ENCODE results near the gene SP1.

SP1 gene

GRCh38 chr12:53456654-53457366, 76.8 kb downstream of the SP1 start:
- H3K4me1 Mint-ChIP-seq = peaks cover 23 to 42% of the 10 kb centered on the region in 2 donors
- DNase-seq = no peak
- no peaks in the 10 kb centered on the region for H3K27me3 Mint-ChIP-seq
- H3K27ac Mint-ChIP-seq = peak overlapping the region; percentile 9
- H3K36me3 Mint-ChIP-seq = peaks cover 48 to 72% of the 10 kb centered on the region in 2 donors
- H3K9me3 Mint-ChIP-seq = no peaks in the 10 kb centered on the region
- ATAC-seq (replicated peaks) = no peak
- H3K4me3 Mint-ChIP-seq = no peak overlapping the region

GRCh38 chr12:53459097-53459496, 79.1 kb downstream of the SP1 start:
- DNase-seq = no peak
- Mint-ChIP-seq H3K36me3 (peaks cover 49 to 70% of the 10 kb centered on the region in 2 donors), H3K4me3 (no peak overlapping the region), H3K27ac (peak overlapping the region; percentile 51), H3K4me1 (peaks cover 19 to 33% of the 10 kb centered on the region in 2 donors), H3K9me3 (no peaks in the 10 kb centered on the region), H3K27me3 (no peaks in the 10 kb centered on the region)
- ATAC-seq (replicated peaks) = no peak

- no peaks in the 10 kb centered on the region for H3K27me3 Mint-ChIP-seq
- peak overlapping the region; percentile 62 for H3K27ac Mint-ChIP-seq
- peaks cover 23 to 29% of the 10 kb centered on the region in 2 donors for H3K4me1 Mint-ChIP-seq
- H3K36me3 Mint-ChIP-seq = peaks cover 47 to 64% of the 10 kb centered on the region in 2 donors
- no peak for ATAC-seq (replicated peaks)
- no peak overlapping the region for H3K4me3 Mint-ChIP-seq
- H3K9me3 Mint-ChIP-seq = no peaks in the 10 kb centered on the region
- DNase-seq = no peak
Measured at GRCh38 chr12:53461059-53461458, 81.1 kb downstream of the SP1 start.

GRCh38 chr12:53461591-53461990, 81.6 kb downstream of the SP1 start:
- H3K4me3 Mint-ChIP-seq = no peak overlapping the region

GRCh38 chr12:53462935-53463334, 83.0 kb downstream of the SP1 start:
- no peak overlapping the region for H3K4me3 Mint-ChIP-seq
- DNase-seq = no peak
- H3K27ac Mint-ChIP-seq = no peak overlapping the region
- peaks cover 23 to 29% of the 10 kb centered on the region in 2 donors for H3K4me1 Mint-ChIP-seq
- no peak for ATAC-seq (replicated peaks)
- H3K9me3 Mint-ChIP-seq = no peaks in the 10 kb centered on the region
- peaks cover 57 to 77% of the 10 kb centered on the region in 2 donors for H3K36me3 Mint-ChIP-seq
- H3K27me3 Mint-ChIP-seq = no peaks in the 10 kb centered on the region

More at GRCh38 chr12:53461591-53461990, 81.6 kb downstream of the SP1 start:
- Mint-ChIP-seq H3K9me3 (no peaks in the 10 kb centered on the region), H3K27ac (no peak overlapping the region), H3K4me1 (peaks cover 23 to 29% of the 10 kb centered on the region in 2 donors), H3K27me3 (no peaks in the 10 kb centered on the region), H3K36me3 (peaks cover 50 to 66% of the 10 kb centered on the region in 2 donors)
- ATAC-seq (replicated peaks) (no peak), DNase-seq (no peak)

- Mint-ChIP-seq H3K36me3 (peaks cover 56 to 77% of the 10 kb centered on the region in 2 donors), H3K4me1 (peaks cover 23 to 29% of the 10 kb centered on the region in 2 donors)
- ATAC-seq (replicated peaks) = no peak
Measured at GRCh38 chr12:53463802-53464560, 84.0 kb downstream of the SP1 start.

GRCh38 chr12:53464685-53465418, 84.9 kb downstream of the SP1 start:
- H3K9me3 Mint-ChIP-seq = no peaks in the 10 kb centered on the region
- H3K27ac Mint-ChIP-seq = peak overlapping the region; percentile 20
- H3K4me1 Mint-ChIP-seq = peaks cover 21 to 29% of the 10 kb centered on the region in 2 donors
- no peak overlapping the region for H3K4me3 Mint-ChIP-seq
- H3K27me3 Mint-ChIP-seq = no peaks in the 10 kb centered on the region
- ATAC-seq (replicated peaks) = no peak
- H3K36me3 Mint-ChIP-seq = peaks cover 51 to 71% of the 10 kb centered on the region in 2 donors
- DNase-seq = no peak

More at GRCh38 chr12:53463802-53464560, 84.0 kb downstream of the SP1 start:
- DNase-seq = no peak
- Mint-ChIP-seq H3K9me3 (no peaks in the 10 kb centered on the region), H3K27me3 (no peaks in the 10 kb centered on the region), H3K4me3 (no peak overlapping the region), H3K27ac (no peak overlapping the region)

GRCh38 chr12:53465679-53466078, 85.7 kb downstream of the SP1 start:
- Mint-ChIP-seq H3K4me3 (no peak overlapping the region), H3K27ac (no peak overlapping the region), H3K9me3 (no peaks in the 10 kb centered on the region), H3K36me3 (peaks cover 47 to 66% of the 10 kb centered on the region in 2 donors), H3K4me1 (peaks cover 16 to 23% of the 10 kb centered on the region in 2 donors), H3K27me3 (no peaks in the 10 kb centered on the region)
- no peak for DNase-seq
- ATAC-seq (replicated peaks) = no peak
